Measurements from ENCODE around the gene MAP7D1. TPM values are rescaled to one million over a fixed set of nuclear protein-coding genes. Genes with fewer than 3 reads are reported as not detected.

Gene MAP7D1
- total RNA-seq, result 224 and 239 TPM in 2 replicates
- 132 and 141 TPM in 2 replicates for polyA plus RNA-seq

- TF ChIP-seq CTCF (IDR thresholded peaks at IDR 0.05; ENCODE audit: low read depth, low read length), result no peak
- H3K9me3 ChIP-seq (ENCODE audit: low read depth), result no peaks in the 10 kb centered on the region
- peak; percentile 87 to 88 for DNase-seq (ENCODE audit: low read depth in 1 of 2, low spot score in 1 of 2)
- H3K27ac ChIP-seq, result peak within 1 kb of the TSS; percentile 97
- peaks cover 32% of the 10 kb centered on the region for H3K4me1 ChIP-seq (ENCODE audit: low read depth)
- peak within 1 kb of the TSS; percentile 78 for H3K4me3 ChIP-seq
- no peaks in the 10 kb centered on the region for H3K27me3 ChIP-seq
- H3K36me3 ChIP-seq, result no peaks in the 10 kb centered on the region
Measured at GRCh38 chr1:36155408-36156328, at the start of gene MAP7D1. MAP7D1 (plus strand) TSS chr1:36156160; CDS start chr1:36156418, 258 bp downstream.

- no peaks in the 10 kb centered on the region for H3K9me3 ChIP-seq (ENCODE audit: low read depth)
- TF ChIP-seq CTCF (IDR thresholded peaks at IDR 0.05; ENCODE audit: low read depth, low read length), result no peak
- no peak for DNase-seq (ENCODE audit: low read depth in 1 of 2, low spot score in 1 of 2)
Measured at GRCh38 chr1:36106269-36106668, 49.7 kb upstream of the MAP7D1 start.

GRCh38 chr1:36107394-36107793 lies 48.6 kb upstream of the MAP7D1 start:
- no peak for DNase-seq (ENCODE audit: low read depth in 1 of 2, low spot score in 1 of 2)
- H3K36me3 ChIP-seq, result no peaks in the 10 kb centered on the region
- H3K4me1 ChIP-seq (ENCODE audit: low read depth), result no peaks in the 10 kb centered on the region
- no peaks in the 10 kb centered on the region for H3K9me3 ChIP-seq (ENCODE audit: low read depth)
- no peak overlapping the region for H3K4me3 ChIP-seq
- H3K27ac ChIP-seq, result no peak overlapping the region
- H3K27me3 ChIP-seq, result no peaks in the 10 kb centered on the region
- no peak for TF ChIP-seq CTCF (IDR thresholded peaks at IDR 0.05; ENCODE audit: low read depth, low read length)

More at GRCh38 chr1:36106269-36106668, 49.7 kb upstream of the MAP7D1 start:
- Histone ChIP-seq H3K4me1 (ENCODE audit: low read depth) (no peaks in the 10 kb centered on the region), H3K27ac (no peak overlapping the region), H3K4me3 (no peak overlapping the region), H3K27me3 (no peaks in the 10 kb centered on the region), H3K36me3 (no peaks in the 10 kb centered on the region)

- Histone ChIP-seq H3K9me3 (ENCODE audit: low read depth) (no peaks in the 10 kb centered on the region), H3K27ac (no peak overlapping the region), H3K27me3 (no peaks in the 10 kb centered on the region), H3K4me3 (no peak overlapping the region), H3K4me1 (ENCODE audit: low read depth) (no peaks in the 10 kb centered on the region), H3K36me3 (no peaks in the 10 kb centered on the region)
- peak in 1 of 2 donors; percentile 21 for DNase-seq (ENCODE audit: low read depth in 1 of 2, low spot score in 1 of 2)
- no peak for TF ChIP-seq CTCF (IDR thresholded peaks at IDR 0.05; ENCODE audit: low read depth, low read length)
Measured at GRCh38 chr1:36108314-36108713, 47.6 kb upstream of the MAP7D1 start.

GRCh38 chr1:36109041-36109679 lies 46.8 kb upstream of the MAP7D1 start:
- peak in 1 of 2 donors; percentile 80 for DNase-seq (ENCODE audit: low read depth in 1 of 2, low spot score in 1 of 2)
- H3K36me3 ChIP-seq, result no peaks in the 10 kb centered on the region
- no peak overlapping the region for H3K27ac ChIP-seq
- H3K4me1 ChIP-seq (ENCODE audit: low read depth), result no peaks in the 10 kb centered on the region
- no peak overlapping the region for H3K4me3 ChIP-seq
- H3K27me3 ChIP-seq, result no peaks in the 10 kb centered on the region
- H3K9me3 ChIP-seq (ENCODE audit: low read depth), result no peaks in the 10 kb centered on the region
- no peak for TF ChIP-seq CTCF (IDR thresholded peaks at IDR 0.05; ENCODE audit: low read depth, low read length)
